Esophagus (tissue), 2 donors: ENCODE data around the gene FRMPD1. TPM values are rescaled to one million over a fixed set of nuclear protein-coding genes. Genes with fewer than 3 reads are reported as not detected.

Experiments used
- H3K27ac ChIP-seq, 2 donors: one replicate each; pipeline ENCODE4 v1.5.1; 2013; ENCODE audit warnings: low read depth in 2 of 2, mild to moderate bottlenecking in 2 of 2, inconsistent platforms in 1 of 2, low read length in 1 of 2, moderate library complexity in 1 of 2
- H3K27me3 ChIP-seq, 2 donors: one replicate each; pipeline ENCODE4 v1.6.1; 2013; ENCODE audit warnings: low read length in 2 of 2, control low read depth in 1 of 2, mild to moderate bottlenecking in 1 of 2; ENCODE audit not compliant: insufficient read depth in 2 of 2, control insufficient read depth in 1 of 2
- H3K36me3 ChIP-seq, 2 donors: one replicate each; pipeline ENCODE4 v1.6.1; 2013; ENCODE audit warnings: low read length in 1 of 2; ENCODE audit not compliant: control insufficient read depth in 2 of 2, insufficient read depth in 2 of 2
- H3K4me1 ChIP-seq, 2 donors: one replicate each; pipeline ENCODE4 v1.6.1; 2013; ENCODE audit warnings: low read length in 1 of 2; ENCODE audit not compliant: control insufficient read depth in 2 of 2, insufficient read depth in 2 of 2
- H3K4me3 ChIP-seq, 2 donors: one replicate each; pipeline ENCODE4 v1.5.1; 2013; ENCODE audit warnings: low read length in 2 of 2, mild to moderate bottlenecking in 2 of 2, low read depth in 1 of 2, moderate library complexity in 1 of 2
- H3K9me3 ChIP-seq, 2 donors: one replicate each; pipeline ENCODE4 v1.6.1; 2013; ENCODE audit warnings: mild to moderate bottlenecking in 2 of 2, low read depth in 1 of 2, low read length in 1 of 2, moderate library complexity in 1 of 2; ENCODE audit not compliant: control insufficient read depth in 2 of 2, insufficient read depth in 1 of 2
- WGBS, 2 donors: extraction: QIAGEN DNeasy Blood & Tissue Kit; methylation state at CpG; one replicate each; pipeline ENCODE4 v1.1.7; 2013; 5-methylcytosine and 5-hydroxymethylcytosine counted together
- polyA plus RNA-seq, 2 donors: library from polyadenylated mRNA; stranded (reverse); fragments of 200-250 nt; gene quantifications; one replicate each; pipeline ENCODE4 v1.2.3, GENCODE V29; 2013
- donor health status: healthy with polysubstance abuse.
- donor health status: Bipolar disorder and iron deficiency.

The FRMPD1 gene
- polyA plus RNA-seq, 2 donors, result 0.04 to 0.12 TPM

DNA sequence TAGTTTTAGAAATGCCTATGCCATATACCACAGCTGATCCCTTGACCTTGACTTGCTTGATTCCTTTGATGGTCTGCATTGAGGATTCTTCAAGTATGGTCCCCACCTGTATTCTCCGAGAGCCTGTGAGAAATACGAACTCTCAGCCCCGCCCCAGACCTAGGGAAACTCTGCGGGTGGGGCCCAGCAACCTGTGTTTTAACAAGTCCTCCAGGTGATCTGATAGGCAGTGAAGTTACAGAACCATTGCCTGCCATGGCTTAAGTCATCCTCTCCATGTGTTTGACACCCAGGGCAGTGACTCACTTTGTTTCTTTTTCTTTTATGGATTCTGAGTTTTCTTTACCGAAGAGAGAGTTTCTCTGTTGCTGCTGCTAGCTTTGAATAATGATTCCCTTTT lies 18.5 kb downstream of the FRMPD1 start:
- Histone ChIP-seq H3K27ac (no peak overlapping the region), H3K9me3 (no peaks in the 10 kb centered on the region), H3K36me3 (no peaks in the 10 kb centered on the region), H3K27me3 (no peaks in the 10 kb centered on the region), H3K4me3 (no peak overlapping the region), H3K4me1 (no peaks in the 10 kb centered on the region)
- WGBS, 2 donors, result 50 to 62% methylated on average over 5 of the region's 5 CpGs

- no peaks in the 10 kb centered on the region for H3K4me1 ChIP-seq
- 44 to 54% methylated on average over 3 of the region's 3 CpGs for WGBS, 2 donors
- no peaks in the 10 kb centered on the region for H3K9me3 ChIP-seq
- no peaks in the 10 kb centered on the region for H3K27me3 ChIP-seq
- H3K36me3 ChIP-seq, result no peaks in the 10 kb centered on the region
- no peak overlapping the region for H3K4me3 ChIP-seq
- H3K27ac ChIP-seq, result no peak overlapping the region
These were observed 24.9 kb downstream of the FRMPD1 start for GRCh38 chr9:37675661-37676060.

DNA sequence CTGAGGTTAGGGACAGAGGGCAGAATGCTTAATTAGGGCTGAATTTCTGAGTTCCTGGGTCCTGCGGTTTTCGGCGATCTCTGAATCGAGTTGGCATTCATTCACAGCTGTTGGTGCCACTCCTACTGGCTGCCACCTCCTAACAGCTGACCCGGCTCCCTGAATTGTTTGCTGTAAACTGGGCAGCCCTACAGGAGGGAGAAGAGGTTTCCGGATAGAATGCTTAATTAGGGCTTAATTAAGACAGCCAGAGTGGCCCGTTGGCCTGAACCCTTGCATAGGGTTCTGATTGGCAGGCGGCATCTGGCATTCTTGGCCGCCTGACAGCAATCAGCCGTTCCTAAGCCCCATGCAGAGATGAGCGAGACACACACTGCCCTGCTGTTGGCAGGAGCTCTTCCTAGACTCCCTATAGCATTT lies 25.7 kb downstream of the FRMPD1 start:
- no peaks in the 10 kb centered on the region for H3K4me1 ChIP-seq
- H3K4me3 ChIP-seq, result no peak overlapping the region
- H3K36me3 ChIP-seq, result no peaks in the 10 kb centered on the region
- no peaks in the 10 kb centered on the region for H3K27me3 ChIP-seq
- no peaks in the 10 kb centered on the region for H3K9me3 ChIP-seq
- 51 to 53% methylated on average over 11 of the region's 11 CpGs for WGBS, 2 donors
- H3K27ac ChIP-seq, result no peak overlapping the region

GRCh38 chr9:37677435-37677834 lies 26.7 kb downstream of the FRMPD1 start:
- no peaks in the 10 kb centered on the region for H3K4me1 ChIP-seq
- no peak overlapping the region for H3K4me3 ChIP-seq
- no peak overlapping the region for H3K27ac ChIP-seq
- WGBS, 2 donors, result 76 to 80% methylated on average over 2 of the region's 2 CpGs
- no peaks in the 10 kb centered on the region for H3K9me3 ChIP-seq
- no peaks in the 10 kb centered on the region for H3K36me3 ChIP-seq
- no peaks in the 10 kb centered on the region for H3K27me3 ChIP-seq

- H3K4me3 ChIP-seq, result no peak overlapping the region
- H3K9me3 ChIP-seq, result no peaks in the 10 kb centered on the region
- H3K27me3 ChIP-seq, result peaks cover 0 to 3% of the 10 kb centered on the region in 2 donors
- 47 to 66% methylated on average over 1 of the region's 1 CpG for WGBS, 2 donors
- H3K4me1 ChIP-seq, result no peaks in the 10 kb centered on the region
- no peak overlapping the region for H3K27ac ChIP-seq
- no peaks in the 10 kb centered on the region for H3K36me3 ChIP-seq
These were observed 28.1 kb downstream of the FRMPD1 start for GRCh38 chr9:37678789-37679273.

DNA sequence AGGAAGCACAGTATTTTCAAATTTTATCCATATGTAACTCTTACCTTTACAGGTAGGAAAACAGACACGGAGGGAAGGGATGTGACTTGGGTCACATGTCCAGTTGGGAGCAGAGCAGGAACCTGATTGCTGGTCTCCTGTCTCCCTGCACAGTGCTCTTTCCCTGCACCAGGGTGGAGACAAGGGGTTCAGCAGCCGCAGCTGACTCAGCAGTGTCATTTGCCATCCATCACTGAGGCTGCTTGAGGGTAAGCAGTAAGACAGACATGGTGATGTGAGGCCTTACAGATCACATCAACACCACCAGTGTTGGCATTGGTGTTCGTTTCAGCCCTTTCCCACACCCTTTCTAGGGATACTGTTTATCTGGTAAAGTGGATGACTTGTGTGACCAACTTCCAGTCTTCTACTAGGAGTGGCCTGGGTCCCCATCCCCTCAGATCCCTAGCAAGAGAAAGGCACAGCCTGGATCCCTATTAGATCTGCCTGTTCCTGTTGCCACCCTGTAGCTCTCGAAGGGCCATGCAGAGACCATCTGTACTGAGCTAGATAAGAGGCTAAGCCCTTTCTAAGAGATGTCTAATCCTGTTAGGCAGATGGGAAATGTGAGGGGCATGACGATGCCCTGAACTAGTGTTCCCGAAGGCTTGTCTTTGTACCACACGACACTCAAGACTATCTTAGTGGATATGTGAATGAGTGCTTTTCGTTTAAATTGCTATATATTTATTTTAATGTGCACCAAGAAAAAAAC lies 29.1 kb downstream of the FRMPD1 start:
- H3K4me1 ChIP-seq, result no peaks in the 10 kb centered on the region
- H3K27ac ChIP-seq, result no peak overlapping the region
- no peak overlapping the region for H3K4me3 ChIP-seq
- peaks cover 0 to 3% of the 10 kb centered on the region in 2 donors for H3K27me3 ChIP-seq
- WGBS, 2 donors, result 74 to 77% methylated on average over 8 of the region's 8 CpGs
- H3K36me3 ChIP-seq, result no peaks in the 10 kb centered on the region
- no peaks in the 10 kb centered on the region for H3K9me3 ChIP-seq

DNA sequence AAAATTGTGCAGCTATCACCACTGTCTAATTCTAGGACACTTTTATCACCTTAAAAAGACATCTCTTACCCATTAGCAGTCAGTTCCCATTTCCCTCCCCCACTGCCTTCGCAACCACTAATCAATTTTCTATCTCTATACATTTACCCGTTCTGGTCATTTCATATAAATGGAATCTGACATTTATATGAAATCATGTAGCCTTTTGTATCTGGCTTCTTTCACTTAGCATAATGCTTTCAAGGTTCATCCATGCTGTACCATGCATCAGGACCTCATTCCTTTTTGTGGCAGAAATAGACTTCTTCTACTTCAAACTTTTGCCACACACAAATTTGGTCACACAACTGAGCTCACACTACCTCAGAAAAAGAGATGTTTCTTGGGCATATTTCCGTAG lies 32.2 kb downstream of the FRMPD1 start:
- H3K4me1 ChIP-seq, result no peaks in the 10 kb centered on the region
- H3K27me3 ChIP-seq, result peaks cover 0 to 3% of the 10 kb centered on the region in 2 donors
- no peaks in the 10 kb centered on the region for H3K9me3 ChIP-seq
- H3K36me3 ChIP-seq, result no peaks in the 10 kb centered on the region
- H3K27ac ChIP-seq, result no peak overlapping the region
- H3K4me3 ChIP-seq, result no peak overlapping the region
- WGBS, 2 donors, result 84% methylated on average over 3 of the region's 3 CpGs

DNA sequence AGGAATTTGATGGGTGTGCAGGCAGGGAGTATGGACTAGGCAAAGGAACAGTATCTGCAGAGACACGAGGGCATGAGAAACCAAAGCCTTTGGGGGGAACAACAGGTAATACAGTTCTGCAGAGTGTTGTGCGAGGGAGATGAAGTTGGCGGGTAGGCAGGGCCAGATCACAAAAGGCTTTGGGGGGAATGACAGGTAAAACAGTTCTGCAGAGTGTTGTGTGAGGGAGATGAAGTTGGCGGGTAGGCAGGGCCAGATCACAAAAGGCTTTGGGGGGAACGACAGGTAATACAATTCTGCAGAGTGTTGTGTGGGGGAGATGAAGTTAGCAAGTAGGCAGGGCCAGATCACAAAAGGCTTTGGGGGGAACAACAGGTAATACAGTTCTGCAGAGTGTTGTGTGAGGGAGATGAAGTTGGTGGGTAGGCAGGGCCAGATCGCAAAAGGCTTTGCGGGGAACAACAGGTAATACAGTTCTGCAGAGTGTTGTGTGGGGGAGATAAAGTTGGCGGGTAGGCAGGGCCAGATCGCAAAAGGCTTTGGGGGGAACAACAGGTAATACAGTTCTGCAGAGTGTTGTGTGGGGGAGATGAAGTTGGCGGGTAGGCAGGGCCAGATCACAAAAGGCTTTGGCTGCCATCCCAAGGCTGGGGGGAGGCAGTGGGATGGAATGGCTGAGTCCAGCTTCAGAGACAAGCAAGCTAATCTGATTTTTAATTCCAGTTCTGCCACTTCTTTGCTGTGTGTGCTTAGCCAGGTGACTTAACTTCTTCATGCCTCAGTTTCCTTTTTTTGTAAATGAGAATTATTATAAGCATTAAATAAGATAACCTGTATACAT lies 33.0 kb downstream of the FRMPD1 start:
- Histone ChIP-seq H3K27ac (no peak overlapping the region), H3K4me3 (no peak overlapping the region), H3K27me3 (peaks cover 0 to 3% of the 10 kb centered on the region in 2 donors), H3K4me1 (no peaks in the 10 kb centered on the region), H3K36me3 (no peaks in the 10 kb centered on the region), H3K9me3 (no peaks in the 10 kb centered on the region)
- 78 to 81% methylated on average over 10 of the region's 10 CpGs for WGBS, 2 donors

DNA sequence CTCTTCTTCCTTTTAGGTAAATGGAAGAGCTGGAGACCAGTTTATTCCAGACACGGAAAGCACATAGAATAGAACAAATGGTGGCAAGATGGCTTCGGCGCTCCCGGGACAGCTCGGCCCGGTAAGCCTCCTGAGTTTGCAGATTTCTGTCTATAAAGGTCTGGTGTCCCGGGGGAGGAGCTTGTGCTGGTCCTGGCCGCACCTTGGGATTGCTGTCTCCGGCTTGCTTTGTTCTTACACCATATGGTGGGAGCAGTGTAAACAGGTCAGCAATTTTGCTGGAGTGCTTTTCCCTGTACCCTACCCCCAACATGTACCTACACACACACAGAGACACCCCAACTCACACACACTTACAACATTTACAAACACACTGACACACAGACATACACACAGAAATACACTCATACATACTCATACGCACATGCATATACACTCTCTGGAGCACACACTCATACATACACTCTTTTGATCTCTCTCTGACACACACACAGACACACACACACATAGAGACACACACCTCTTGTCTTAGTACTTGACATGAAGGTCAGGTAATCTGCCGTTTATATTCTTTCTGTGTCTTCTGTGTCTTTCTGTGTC lies 42.0 kb downstream of the FRMPD1 start:
- no peak overlapping the region for H3K4me3 ChIP-seq
- H3K27ac ChIP-seq, result no peak overlapping the region
- no peaks in the 10 kb centered on the region for H3K4me1 ChIP-seq
- no peaks in the 10 kb centered on the region for H3K9me3 ChIP-seq
- H3K27me3 ChIP-seq, result peaks cover 0 to 4% of the 10 kb centered on the region in 2 donors
- 48 to 55% methylated on average over 11 of the region's 11 CpGs for WGBS, 2 donors
- no peaks in the 10 kb centered on the region for H3K36me3 ChIP-seq
